ENCODE data around the gene RUBCNL. TPM values are rescaled to one million over a fixed set of nuclear protein-coding genes. Genes with fewer than 3 reads are reported as not detected.

The RUBCNL gene
- total and polyA plus RNA-seq, 4 donors, result 1.6 to 11.5 (median 5.5) TPM

- Histone ChIP-seq H3K4me1 (ENCODE audit: control insufficient read depth in 5 of 5, insufficient read depth in 5 of 5, low read length in 5 of 5) (peaks cover 0 to 1% (median 0%) of the 10 kb centered on the region in 5 donors), H3K27ac (ENCODE audit: low read depth in 1 of 2, low read length in 1 of 2) (no peak overlapping the region), H3K36me3 (ENCODE audit: control insufficient read depth in 4 of 4, insufficient read depth in 4 of 4, low read length in 4 of 4) (no peaks in the 10 kb centered on the region), H3K27me3 (ENCODE audit: control insufficient read depth in 3 of 3, insufficient read depth in 3 of 3, low read length in 2 of 3) (no peaks in the 10 kb centered on the region), H3K9ac (ENCODE audit: insufficient read depth in 1 of 2, low read length in 2 of 2) (no peak overlapping the region), H3K9me3 (ENCODE audit: control insufficient read depth in 4 of 4, insufficient read depth in 3 of 4, low read length in 3 of 4) (peaks cover 0 to 2% (median 0%) of the 10 kb centered on the region in 4 donors), H3K4me3 (no peak overlapping the region)
- ATAC-seq (ENCODE audit: insufficient read depth, low FRiP score) (no peak), DNase-seq (no peak)
- TF ChIP-seq, protein P1, sequence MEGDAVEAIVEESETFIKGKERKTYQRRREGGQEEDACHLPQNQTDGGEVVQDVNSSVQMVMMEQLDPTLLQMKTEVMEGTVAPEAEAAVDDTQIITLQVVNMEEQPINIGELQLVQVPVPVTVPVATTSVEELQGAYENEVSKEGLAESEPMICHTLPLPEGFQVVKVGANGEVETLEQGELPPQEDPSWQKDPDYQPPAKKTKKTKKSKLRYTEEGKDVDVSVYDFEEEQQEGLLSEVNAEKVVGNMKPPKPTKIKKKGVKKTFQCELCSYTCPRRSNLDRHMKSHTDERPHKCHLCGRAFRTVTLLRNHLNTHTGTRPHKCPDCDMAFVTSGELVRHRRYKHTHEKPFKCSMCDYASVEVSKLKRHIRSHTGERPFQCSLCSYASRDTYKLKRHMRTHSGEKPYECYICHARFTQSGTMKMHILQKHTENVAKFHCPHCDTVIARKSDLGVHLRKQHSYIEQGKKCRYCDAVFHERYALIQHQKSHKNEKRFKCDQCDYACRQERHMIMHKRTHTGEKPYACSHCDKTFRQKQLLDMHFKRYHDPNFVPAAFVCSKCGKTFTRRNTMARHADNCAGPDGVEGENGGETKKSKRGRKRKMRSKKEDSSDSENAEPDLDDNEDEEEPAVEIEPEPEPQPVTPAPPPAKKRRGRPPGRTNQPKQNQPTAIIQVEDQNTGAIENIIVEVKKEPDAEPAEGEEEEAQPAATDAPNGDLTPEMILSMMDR (IDR thresholded peaks at IDR 0.05; ENCODE audit: control extremely low read depth, extremely low read depth), result no peak
- WGBS, 2 donors, result 85 to 87% methylated on average over 11 of the region's 11 CpGs
Measured at GRCh38 chr13:46355901-46356590, 31.0 kb downstream of the RUBCNL start.

DNA sequence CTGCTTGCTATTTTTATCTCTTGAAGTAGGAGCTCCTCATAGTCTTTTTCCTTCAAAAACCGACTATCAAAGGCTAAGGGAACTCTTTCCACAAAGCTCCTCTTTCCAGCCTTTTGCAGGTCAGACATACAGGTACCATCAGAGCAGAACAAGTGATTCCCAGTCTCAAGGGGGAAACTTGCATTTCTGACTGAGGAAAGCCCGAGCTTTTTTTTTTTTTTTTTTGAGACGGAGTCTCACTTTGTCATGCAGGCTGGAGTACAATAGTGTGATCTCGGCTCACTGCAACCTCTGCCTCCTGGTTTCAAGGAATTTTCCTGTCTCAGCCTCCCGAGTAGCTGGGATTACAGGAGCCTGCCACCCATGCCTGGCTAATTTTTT lies 32.0 kb downstream of the RUBCNL start:
- 66 to 70% methylated on average over 5 of the region's 5 CpGs for WGBS, 2 donors
- no peak overlapping the region for H3K27ac ChIP-seq (ENCODE audit: low read depth in 1 of 2, low read length in 1 of 2)
- H3K9ac ChIP-seq (ENCODE audit: insufficient read depth in 1 of 2, low read length in 2 of 2), result no peak overlapping the region

DNA sequence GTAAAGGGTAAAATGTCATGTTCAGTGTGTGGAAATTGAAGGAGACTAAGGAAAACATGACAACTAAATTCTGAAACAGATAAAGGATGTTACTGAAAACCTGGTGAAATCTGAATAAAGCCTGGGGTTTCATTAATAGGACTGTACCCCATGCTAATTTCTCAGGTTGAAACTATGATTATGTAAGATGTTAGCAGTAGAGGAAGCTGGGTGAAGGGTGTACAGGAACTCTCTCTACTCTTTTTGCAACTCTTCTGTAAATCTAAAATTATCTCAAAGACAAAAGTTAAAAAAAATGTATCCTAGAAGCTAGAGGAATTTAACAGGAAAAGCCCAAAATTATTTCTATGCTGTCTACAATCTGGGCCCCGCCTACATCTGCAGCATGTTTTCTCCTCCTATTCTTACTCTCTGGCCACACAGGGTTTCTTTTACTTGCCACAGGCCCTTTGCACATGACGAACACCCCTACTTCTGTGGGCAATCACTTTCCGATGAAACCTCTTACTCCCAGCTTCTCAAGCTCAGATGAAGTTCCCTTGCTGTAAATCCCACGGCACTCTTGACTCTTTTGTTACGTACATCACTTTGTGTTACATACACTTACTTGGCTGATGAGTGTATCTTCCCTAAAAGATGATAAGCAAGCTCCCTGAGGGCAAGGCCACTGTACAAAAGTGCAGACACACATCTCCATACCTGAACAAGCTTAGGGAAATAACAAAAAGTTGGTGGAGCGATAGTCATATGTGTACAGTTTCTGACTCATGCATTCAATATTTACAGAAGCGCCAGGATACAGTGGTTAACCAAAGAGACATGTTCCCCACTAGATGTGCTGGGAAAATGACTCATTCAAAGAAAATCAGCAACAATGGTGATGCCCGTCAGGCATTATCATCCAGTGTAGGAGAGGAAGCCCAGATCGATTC lies 32.6 kb downstream of the RUBCNL start:
- H3K27me3 ChIP-seq (ENCODE audit: control insufficient read depth in 3 of 3, insufficient read depth in 3 of 3, low read length in 2 of 3), result no peaks in the 10 kb centered on the region
- ATAC-seq (ENCODE audit: insufficient read depth, low FRiP score), result peak; percentile 53
- no peaks in the 10 kb centered on the region for H3K36me3 ChIP-seq (ENCODE audit: control insufficient read depth in 4 of 4, insufficient read depth in 4 of 4, low read length in 4 of 4)
- H3K9me3 ChIP-seq (ENCODE audit: control insufficient read depth in 4 of 4, insufficient read depth in 3 of 4, low read length in 3 of 4), result peaks cover 0 to 2% (median 0%) of the 10 kb centered on the region in 4 donors
- H3K27ac ChIP-seq (ENCODE audit: low read depth in 1 of 2, low read length in 1 of 2), result peak overlapping the region in 1 of 2 donors; percentile 68
- H3K4me1 ChIP-seq (ENCODE audit: control insufficient read depth in 5 of 5, insufficient read depth in 5 of 5, low read length in 5 of 5), result peaks cover 0 to 1% (median 0%) of the 10 kb centered on the region in 5 donors
- WGBS, 2 donors, result 58 to 64% methylated on average over 9 of the region's 9 CpGs
- no peak for DNase-seq
- no peak overlapping the region for H3K4me3 ChIP-seq
- TF ChIP-seq, protein P1 (IDR thresholded peaks at IDR 0.05; ENCODE audit: control extremely low read depth, extremely low read depth), result no peak
- H3K9ac ChIP-seq (ENCODE audit: insufficient read depth in 1 of 2, low read length in 2 of 2), result no peak overlapping the region

More for the DNA sequence above, 32.0 kb downstream of the RUBCNL start:
- no peak overlapping the region for H3K4me3 ChIP-seq
- DNase-seq, result no peak
- no peak for ATAC-seq (ENCODE audit: insufficient read depth, low FRiP score)
- peaks cover 0 to 2% (median 0%) of the 10 kb centered on the region in 4 donors for H3K9me3 ChIP-seq (ENCODE audit: control insufficient read depth in 4 of 4, insufficient read depth in 3 of 4, low read length in 3 of 4)
- H3K27me3 ChIP-seq (ENCODE audit: control insufficient read depth in 3 of 3, insufficient read depth in 3 of 3, low read length in 2 of 3), result no peaks in the 10 kb centered on the region
- H3K4me1 ChIP-seq (ENCODE audit: control insufficient read depth in 5 of 5, insufficient read depth in 5 of 5, low read length in 5 of 5), result peaks cover 0 to 1% (median 0%) of the 10 kb centered on the region in 5 donors
- no peaks in the 10 kb centered on the region for H3K36me3 ChIP-seq (ENCODE audit: control insufficient read depth in 4 of 4, insufficient read depth in 4 of 4, low read length in 4 of 4)
- TF ChIP-seq, protein P1 (IDR thresholded peaks at IDR 0.05; ENCODE audit: control extremely low read depth, extremely low read depth), result no peak

All from lung (tissue), 12 donors.